GM21447 (cell line): ENCODE measurements around the gene AK8.

Source experiments
- ATAC-seq: cut with Tn5 transposase; IDR thresholded peaks from one replicate; pipeline ENCODE4 v1.9.1; 2021; ENCODE audit not compliant: unreplicated experiment

AK8 gene

DNA sequence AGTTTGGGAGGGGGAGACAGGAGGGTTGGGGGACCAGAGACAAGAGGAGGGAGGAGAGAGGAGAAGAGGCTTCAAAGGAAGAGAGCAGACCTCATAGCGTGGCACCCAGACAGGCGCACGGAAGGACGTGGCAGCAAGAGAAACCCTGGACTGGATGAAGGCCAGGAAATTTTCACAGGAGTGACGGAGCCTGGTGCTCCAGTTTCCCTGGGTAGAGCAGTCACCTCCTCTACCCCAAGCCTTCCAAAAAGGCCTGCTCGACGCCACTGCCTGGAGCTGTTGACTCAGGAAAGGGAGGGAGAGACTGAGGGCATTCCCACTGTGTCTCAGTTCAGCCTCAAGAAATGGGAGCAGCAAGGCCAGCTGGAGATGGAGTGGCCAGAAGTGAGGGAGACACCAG, 19.3 kb downstream of the AK8 start:
- no peak for ATAC-seq

DNA sequence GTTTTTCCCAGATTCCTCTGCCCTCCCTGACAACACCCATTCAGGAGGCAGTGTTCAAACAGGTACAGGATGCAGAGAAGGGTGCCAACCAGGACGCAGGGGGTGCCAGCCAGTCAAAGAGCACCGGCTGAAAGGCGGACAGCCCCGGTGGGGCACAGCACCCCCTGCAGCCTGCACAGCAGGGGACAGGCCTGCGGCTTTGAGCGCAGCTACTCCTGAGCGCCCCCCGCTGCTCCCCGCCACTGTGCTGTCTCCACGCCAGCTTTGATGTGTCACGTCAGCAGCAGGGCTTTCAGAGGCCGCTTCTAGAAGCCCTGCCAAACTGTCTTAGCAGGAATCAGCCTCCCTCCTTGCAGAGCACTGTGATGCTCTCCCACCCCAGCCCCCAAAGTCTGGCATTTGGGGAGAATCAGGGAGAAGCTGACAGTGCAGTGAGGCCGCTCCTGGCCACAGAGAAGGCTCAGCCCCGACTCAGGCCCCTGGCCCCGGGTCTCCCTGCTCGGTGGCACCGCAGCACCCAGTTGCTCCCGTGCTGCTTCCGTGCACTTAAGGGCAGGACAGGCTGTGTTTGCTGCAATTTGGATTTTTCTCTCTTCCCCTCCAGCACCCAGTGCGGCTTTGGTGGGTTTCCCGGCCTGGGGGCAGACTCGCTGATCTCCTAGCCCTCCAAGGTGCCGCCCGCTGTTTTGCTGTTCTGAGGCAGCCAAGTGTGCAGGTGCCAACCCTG, 20.3 kb downstream of the AK8 start:
- ATAC-seq: no peak

DNA sequence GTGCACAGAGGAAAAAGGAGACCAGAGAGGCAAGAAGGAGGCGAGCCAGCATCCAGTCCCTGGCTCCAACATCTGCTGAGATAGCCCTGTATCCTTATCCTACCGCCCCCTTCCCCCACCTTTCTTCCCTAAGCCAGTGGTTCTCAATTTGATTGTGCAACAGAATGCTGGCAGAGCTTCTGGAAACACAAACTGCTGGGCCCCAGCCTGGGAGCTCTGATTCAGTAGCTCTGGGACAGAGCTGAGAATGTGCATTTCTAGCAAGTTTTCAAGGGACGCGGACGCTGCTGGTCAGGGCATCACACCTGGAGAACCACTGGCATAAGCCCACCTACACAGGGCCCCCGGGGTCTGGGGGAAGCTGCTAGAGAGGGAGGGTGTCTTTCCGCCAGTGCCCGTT, 21.1 kb downstream of the AK8 start:
- no peak for ATAC-seq

DNA sequence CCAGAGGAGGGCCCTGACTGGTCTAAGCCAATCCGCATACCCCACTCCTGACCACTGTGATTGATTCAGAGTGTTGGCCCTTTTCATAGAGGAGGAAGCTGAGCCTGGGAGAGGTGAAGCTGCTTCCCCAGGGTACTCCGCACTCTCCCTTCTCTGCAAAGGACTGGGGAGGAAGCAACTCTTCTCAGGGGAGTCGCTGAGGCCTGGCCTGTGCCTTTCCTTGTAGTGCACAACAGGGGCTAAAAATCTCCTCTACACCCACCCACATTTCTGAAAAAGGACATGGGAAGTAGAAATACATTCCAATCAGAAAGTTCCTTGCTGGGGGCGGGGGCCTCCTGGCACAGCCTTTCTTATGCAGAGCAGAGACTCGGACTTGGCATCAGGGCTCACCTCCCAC, 22.2 kb downstream of the AK8 start:
- ATAC-seq: no peak

DNA sequence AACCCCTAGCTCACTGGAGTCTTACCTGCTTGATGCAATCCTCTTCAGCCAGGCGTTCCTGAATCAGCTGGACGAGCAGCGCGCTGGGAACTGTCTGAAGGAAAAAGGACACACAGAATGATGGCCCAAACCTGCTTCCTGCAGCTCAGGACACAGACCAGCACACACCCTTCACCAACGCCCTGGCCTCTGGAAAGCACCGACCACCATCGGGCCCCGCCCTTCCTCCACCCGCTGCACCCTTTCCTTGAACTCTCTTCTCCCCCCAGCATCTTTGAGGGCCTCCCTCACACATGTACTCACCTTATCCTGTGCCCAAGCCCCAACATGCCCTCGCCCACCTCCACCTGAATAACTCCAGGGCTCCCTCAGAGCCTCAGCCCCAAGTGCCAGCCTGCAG, 23.3 kb downstream of the AK8 start:
- ATAC-seq: no peak

DNA sequence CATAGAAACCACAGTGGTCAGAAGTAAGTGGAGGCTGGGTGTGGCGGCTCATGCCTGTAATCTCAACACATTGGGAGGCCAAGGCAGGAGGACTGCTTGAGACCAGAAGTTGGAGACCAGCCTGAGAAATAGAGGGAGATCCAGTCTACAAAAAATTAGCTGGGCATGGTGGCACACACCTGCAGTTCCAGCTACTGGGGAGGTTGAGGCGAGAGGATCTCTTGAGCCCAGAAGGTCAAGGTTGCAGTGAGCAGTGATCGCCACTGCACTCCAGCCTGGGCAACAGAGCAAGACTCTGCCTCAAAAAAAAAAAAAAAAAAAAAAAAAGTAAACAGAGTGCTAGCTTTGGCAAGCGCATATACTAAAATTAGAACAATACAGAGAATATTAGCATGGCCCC, 24.6 kb downstream of the AK8 start:
- ATAC-seq: no peak

DNA sequence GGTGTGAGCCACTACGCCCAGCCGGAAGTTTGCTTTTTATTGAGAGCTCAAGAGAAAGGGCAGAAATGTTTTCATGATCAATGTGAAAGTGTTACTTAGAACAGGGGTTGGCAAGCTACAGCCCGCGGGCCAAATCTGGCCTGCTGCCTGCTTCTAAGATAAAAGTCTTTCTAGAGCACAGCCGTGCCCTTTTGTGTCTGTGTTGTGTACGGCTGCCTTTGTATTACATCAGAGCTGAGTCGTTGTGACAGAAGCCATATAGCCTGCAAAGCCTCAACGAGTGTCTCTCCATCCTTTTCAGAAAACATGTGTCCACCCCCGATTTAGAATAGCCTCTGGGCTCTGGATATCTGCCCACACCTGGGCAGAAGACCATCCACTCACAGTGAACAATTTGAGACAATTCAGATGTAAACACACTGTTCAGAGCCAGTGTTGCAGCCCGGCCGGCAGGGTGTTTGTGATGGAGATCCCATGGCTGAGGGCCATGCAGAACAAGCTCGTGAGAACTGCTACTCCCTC, 28.8 kb downstream of the AK8 start:
- no peak for ATAC-seq

DNA sequence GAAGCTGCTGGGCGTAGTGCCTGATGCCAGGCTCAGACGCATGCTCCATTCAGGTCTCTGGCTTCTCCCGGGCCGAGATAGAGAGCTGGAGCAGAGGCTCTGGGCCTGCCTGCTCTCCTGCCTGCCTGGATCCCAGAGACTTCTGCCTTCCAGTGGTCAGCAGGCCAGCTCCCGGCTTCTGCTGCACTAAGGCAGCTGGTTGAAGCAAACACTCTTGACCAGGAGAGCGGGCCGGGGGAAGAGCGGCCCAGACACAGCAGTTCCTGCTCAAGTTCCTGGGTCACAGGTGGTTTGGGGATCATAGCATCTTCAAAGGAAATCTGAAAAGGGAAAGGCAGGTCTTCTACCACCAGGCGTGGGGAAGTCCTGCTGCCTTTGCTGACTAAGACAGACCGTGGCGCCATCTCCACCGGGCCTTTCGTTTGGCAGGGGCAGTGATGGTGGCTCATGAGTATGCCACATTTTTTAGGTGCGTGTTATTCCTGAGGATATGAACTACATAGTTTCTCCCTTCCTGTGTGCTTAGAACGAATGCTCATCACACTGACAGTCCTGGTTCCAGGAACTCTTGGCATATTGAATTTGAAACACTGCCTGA, 31.1 kb downstream of the AK8 start:
- ATAC-seq: no peak

DNA sequence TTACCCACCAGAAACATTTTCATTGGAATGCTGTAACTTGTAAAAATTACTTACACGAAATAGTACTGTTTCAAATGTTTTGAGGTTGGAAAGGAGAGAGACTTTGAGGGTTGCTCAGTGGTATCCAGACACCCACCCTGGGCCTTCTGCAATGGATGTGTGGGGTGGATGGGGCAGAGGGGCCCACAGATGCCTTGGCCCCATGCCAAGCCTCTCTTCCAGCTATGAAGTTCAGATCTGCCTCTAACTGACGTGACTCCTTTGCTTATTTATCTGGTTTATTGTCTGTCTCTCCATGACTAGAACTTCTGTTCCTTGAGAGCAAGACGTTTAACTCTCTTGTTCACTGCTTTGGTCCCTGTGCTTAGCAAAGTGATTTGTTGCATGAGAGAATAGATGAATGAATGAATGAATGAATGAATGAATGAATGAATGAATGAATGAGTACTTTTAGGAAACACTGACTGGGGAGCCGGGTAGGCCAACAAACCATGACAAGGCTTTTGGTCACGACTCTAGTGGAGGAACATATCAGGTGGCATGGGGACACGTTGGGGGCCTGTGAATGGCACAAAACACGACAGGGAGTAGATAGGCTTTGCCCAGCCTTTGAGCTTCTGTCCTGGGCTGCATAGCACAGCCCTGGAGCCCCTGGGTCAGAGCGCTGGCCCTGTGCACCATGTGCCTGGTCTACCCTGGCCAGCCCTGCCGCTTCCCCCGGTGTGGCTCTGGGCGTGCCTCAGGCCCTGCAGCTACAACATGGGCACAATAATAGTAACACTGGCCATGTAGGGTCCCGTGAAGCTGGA, 31.8 kb downstream of the AK8 start:
- ATAC-seq: no peak

DNA sequence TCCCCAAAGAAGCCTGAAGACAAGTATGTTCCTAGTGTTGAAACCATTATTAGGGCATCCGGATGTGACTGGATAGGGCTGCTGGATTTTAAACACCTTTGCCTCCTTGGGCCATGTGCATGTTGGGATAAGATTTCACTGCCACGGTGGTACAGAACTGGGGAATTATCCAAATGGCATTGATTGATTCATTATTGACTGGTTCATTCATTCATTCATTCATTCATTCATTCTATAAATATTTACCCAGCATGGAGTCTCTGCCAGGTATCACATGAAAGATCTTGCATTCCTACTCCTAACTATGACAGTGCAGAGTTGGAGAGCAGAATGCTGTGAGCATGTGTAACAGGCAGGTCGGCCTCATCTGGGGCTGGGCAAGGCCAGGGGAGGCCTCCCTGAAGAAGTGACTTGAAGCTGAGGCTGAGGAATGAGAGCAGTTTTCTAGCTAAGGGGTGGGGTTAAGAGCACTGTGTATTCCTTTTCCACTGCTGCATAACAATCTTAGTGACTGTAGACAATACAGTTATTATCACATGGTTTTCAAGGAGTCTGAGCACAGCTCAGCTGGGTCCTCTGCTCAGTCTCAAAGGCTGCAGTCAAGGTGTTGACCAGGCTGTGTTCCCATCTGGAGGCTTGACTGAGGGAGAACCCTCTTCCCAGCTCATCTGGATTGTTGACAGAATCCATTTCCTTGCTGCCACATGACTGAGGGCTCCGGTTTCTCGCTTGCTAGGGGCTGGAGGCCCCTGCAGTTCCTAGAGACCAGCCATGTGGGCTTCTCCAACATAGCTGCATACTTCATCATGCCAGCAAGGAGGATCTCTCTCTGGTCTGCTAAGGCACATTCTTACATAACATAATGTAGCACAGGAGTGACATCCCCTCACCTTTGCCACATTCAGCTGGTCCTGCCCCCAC, 35.7 kb downstream of the AK8 start:
- ATAC-seq: no peak

DNA sequence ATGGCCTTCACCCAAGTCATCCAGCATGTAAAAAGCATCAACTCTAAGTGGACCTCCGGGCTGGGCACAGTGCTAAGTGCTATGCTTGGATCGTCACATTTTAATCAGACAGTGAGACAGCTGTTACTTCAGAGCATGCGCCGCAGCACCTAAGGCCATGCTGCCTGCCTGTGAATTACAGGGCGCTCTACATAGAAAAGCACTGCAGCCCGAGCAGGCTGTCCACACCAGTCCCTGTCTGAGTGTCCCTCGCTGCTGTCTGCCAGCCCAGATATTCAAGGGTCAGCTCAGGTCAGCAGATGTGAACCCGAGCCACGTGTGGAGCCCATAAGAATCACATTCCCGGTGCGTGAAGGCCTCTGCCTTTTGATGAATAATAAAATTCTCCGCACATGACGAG, 37.1 kb downstream of the AK8 start:
- no peak for ATAC-seq

DNA sequence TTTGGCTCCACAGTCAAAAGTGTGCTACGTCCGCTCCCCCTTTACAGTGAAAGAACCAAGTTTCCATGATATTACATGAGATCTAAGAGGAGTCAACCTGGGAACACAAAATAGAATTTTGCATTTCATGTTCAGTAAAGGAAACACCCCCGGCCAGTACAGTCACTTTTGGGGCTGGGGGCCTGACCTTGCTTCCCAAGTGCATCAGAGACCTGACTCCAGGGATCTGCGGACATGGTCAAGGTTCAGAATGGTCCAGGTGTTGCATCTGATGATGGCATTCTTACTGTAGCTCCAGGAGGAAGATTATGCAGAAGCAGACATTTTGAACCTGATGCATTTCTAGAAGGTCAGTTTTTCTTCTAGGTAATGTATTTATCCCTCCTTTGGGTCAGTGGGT, 39.8 kb downstream of the AK8 start:
- ATAC-seq: no peak

DNA sequence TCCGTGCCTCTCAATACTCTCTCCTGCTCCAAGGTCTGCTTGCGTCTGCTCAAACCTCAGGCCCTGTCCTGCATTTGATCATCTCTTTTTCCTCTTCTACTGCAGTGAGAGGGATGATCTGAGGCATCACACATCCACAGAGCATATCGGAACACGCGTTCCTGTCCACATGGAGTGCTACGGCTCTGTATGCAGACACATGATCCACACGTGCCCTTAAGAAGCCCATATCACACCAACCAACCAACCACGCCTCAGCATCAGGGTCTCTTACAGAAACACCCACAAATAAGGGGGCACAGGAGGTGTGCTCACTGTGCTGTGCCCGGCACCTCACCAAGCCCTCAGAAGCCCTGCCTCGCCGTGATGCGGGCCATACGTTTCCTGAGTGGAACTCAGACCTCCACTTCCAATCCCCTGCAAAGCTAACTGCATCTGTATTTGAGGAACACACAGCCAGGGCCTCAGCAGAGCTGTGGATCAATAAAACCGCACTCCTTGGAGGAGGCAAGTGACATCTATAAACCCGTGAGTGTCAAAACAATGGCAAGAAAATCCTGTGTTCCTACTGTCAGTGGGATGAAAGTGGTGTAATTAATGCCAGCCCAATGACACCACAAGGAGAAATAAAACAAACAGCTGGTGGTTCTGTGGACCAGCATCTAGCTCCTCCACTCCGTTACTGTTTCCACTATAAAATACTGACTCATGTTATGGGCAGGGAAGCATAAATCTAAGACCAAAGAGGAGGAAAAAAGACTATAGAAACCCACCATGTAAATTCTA, 40.4 kb downstream of the AK8 start:
- ATAC-seq: no peak

DNA sequence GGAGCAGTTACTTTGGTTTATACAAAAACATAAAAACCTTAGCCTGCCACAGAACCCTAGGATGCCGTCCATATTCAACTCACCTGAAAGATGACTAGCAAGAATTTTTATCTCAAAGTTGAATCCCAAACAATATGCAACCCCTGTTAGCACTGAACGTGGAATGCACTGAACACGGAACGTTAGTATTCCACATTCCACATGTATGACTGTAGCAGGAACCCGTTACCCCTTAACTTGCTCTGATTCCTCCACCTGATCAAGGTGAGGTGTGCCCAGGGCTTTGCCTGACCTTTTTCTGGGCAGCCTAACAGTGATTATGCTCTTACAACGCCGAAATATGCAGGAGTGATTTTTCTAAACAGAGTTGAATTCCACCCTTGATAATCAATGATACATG, 43.7 kb downstream of the AK8 start:
- ATAC-seq: no peak

DNA sequence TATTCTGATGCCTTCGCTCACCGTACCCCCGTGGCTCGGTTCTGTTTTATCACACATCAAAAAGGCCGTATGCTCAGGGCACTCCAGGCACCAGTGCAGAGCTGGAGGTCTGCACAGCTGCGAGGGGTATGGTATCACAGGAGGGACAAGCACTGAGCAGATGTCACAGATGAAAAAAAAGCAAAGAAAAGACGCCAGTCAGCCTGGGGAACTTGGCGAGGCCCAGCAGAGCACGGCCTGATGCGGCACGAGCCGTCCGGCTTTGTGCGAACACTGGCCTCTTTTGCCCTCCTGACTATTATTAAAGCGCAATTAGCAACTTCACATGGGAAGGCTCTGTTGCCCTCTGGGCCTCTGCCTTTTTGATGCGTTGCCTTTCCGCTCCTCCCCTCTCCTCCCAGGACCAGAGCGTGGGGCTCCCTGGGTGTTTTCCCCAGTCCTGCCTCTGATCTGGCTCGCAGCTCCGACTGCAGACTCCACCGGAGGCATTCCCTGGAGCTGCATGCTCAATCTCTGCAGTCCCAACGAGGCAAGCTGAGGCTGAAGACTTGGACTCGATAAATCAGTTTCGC, 44.4 kb downstream of the AK8 start:
- no peak for ATAC-seq

DNA sequence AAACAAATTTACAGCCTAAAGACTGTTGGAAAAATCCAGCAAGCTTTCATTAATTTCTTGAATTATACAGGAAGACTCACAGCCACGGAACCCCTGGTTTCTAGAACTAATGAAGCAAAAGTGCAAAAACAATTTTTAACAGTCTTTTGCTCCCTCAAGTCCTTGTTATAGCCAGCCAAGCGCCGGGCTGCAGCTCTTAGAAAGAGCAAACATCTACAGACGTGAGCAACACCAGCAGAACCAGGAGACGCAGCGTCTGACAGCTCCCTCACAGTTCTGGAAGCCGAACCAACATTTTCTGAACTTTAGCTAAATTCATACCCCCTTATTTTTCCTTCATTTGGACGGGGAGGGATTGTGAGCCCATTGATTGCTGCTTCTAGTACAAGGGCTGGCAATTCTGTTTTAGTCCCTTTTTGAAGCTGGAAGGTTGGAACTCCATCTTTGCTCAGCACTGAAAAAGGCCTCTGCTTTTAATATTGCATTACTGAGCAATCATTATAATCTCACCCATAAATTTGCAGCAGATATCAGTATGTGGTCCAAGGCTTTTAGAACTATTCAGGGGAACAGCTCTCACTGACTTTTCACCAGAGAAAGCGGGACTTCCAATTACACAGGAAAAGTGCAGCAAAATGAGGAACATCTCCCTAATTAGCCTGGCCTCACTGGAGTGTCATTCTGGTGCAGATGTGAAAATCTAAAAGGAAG, 45.8 kb downstream of the AK8 start:
- no peak for ATAC-seq

DNA sequence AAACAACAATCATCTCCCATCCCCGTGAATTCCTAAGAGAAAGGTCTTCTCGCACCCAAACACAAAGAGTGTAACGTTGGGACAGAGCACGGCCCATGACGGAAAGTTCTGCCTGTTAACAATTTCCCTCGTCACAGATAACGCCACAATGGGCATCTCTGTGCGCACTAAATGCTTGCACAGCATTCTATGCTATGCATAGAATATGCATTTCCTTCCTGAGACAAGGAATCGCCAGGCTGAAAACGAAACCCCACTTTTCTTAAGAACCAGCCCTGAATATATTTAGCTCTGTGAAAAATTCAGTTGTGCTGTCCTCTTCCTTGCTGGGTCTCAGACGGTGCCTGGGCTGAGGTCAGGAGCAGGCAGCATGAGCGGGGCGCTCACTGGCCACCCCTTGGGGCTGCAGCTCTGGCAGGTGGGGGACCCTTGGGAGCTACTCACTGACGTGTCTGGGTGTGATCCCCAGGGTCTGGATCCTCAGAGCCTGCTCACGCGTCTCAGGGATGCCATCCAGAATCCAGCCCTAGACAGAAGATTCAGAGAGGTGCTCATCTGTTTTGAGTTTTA, 49.8 kb downstream of the AK8 start:
- ATAC-seq: no peak

DNA sequence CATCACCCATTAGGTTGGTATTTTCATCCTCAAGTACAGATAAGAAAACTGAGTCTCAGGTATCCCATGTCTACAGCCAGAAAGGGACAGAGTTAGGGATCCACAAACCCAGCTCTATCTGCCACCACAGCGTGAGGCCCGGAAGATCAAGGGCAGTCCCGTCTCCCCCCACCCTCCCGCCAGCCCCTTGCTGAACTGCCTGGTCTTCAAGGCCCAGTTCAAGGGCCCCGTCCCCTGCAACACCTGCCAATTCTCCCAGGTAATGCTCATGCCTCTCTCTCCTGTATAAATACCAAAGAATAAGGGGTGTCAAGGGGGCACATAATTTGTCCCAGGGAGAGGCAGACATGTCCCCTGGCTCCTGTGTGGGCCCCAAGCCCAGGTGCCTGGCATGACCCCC, 50.7 kb downstream of the AK8 start:
- ATAC-seq: no peak
